ENCODE data around the gene NT5DC3. TPM values are rescaled to one million over a fixed set of nuclear protein-coding genes. Genes with fewer than 3 reads are reported as not detected.

NT5DC3 gene
- total RNA-seq, 1 donor from 2014 or later, result 6.6 TPM

DNA sequence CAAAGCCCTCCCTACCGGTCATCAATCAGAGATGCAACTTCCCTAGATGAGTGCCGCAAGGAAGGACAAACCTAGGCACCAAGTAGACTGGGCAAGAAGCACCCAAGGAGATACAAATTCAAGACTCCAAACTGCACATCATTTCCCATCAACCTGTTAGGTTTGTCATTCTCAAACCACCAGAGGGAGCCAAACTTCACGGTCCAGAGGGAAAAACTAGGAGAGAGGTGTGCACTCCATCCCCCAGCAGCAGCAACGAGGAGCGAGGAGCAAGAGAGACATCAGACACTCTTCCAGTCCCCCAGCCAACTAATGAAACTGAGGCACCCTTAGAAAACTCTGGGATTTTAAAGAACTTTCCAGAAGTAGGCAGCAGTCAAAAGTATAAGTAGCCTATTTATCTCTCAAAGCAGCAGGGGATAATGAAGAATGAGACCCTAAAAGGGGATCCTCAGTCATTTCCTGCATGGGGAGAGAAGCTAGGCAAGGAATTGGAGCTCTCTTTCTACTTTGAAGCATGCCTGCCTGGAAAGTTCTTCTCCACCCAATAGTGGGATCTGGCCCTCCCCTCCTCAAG lies 37.0 kb upstream of the NT5DC3 start:
- Histone ChIP-seq H3K4me3 (ENCODE audit: low read depth, low read length) (no peak overlapping the region), H3K36me3 (ENCODE audit: control insufficient read depth, insufficient read depth, low read length) (no peaks in the 10 kb centered on the region), H3K27me3 (ENCODE audit: control insufficient read depth, insufficient read depth, low read length) (no peaks in the 10 kb centered on the region)
- TF ChIP-seq, protein P1, sequence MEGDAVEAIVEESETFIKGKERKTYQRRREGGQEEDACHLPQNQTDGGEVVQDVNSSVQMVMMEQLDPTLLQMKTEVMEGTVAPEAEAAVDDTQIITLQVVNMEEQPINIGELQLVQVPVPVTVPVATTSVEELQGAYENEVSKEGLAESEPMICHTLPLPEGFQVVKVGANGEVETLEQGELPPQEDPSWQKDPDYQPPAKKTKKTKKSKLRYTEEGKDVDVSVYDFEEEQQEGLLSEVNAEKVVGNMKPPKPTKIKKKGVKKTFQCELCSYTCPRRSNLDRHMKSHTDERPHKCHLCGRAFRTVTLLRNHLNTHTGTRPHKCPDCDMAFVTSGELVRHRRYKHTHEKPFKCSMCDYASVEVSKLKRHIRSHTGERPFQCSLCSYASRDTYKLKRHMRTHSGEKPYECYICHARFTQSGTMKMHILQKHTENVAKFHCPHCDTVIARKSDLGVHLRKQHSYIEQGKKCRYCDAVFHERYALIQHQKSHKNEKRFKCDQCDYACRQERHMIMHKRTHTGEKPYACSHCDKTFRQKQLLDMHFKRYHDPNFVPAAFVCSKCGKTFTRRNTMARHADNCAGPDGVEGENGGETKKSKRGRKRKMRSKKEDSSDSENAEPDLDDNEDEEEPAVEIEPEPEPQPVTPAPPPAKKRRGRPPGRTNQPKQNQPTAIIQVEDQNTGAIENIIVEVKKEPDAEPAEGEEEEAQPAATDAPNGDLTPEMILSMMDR (IDR thresholded peaks at IDR 0.05; ENCODE audit: insufficient read depth, low read length, severe bottlenecking), result peak; percentile 83
- peak; percentile 73 for DNase-seq (ENCODE audit: low read depth)
- peak; percentile 95 for FAIRE-seq

DNA sequence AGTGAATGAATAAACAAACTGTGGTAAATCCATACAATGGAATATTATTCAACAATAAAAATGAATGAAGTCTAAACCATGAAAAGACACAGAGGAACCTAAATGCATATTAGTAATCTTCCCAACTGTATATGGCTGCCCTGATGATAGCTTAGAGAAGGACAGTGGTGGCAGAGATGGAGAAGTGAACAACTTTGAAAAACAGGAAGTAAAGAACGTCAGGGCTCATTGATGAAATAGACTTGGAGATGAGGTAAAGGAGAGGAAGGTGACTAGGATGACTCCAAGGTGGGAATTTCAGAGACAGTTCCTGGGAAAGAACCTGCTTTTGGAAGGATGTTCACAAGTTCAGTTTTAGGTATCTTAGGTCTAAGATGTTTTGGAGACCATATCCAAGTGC lies 36.3 kb upstream of the NT5DC3 start:
- FAIRE-seq (no peak), DNase-seq (ENCODE audit: low read depth) (no peak)
- TF ChIP-seq, protein P1 (IDR thresholded peaks at IDR 0.05; ENCODE audit: insufficient read depth, low read length, severe bottlenecking), result no peak
- Histone ChIP-seq H3K27me3 (ENCODE audit: control insufficient read depth, insufficient read depth, low read length) (no peaks in the 10 kb centered on the region), H3K36me3 (ENCODE audit: control insufficient read depth, insufficient read depth, low read length) (no peaks in the 10 kb centered on the region), H3K4me3 (ENCODE audit: low read depth, low read length) (no peak overlapping the region)

DNA sequence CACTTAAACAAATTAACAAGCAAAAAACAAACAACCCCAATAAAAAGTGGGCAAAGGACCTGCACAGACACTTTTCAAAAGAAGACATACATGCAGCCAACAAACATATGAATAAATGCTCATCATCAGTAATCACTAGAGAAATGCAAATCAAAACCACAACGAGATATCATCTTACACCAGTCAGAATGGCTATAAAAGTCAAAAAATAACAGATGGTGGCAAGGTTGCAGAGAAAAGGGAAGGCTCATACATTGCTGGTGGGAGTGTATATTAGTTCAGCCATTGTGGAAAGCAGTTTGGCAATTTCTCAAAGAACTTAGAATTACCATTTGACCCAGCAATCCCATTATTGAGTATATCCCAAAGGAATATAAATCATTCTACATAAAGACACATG lies 34.6 kb upstream of the NT5DC3 start:
- no peaks in the 10 kb centered on the region for H3K27me3 ChIP-seq (ENCODE audit: control insufficient read depth, insufficient read depth, low read length)
- no peak for FAIRE-seq
- no peak overlapping the region for H3K4me3 ChIP-seq (ENCODE audit: low read depth, low read length)
- DNase-seq (ENCODE audit: low read depth), result no peak
- no peaks in the 10 kb centered on the region for H3K36me3 ChIP-seq (ENCODE audit: control insufficient read depth, insufficient read depth, low read length)
- TF ChIP-seq, protein P1 (IDR thresholded peaks at IDR 0.05; ENCODE audit: insufficient read depth, low read length, severe bottlenecking), result no peak

DNA sequence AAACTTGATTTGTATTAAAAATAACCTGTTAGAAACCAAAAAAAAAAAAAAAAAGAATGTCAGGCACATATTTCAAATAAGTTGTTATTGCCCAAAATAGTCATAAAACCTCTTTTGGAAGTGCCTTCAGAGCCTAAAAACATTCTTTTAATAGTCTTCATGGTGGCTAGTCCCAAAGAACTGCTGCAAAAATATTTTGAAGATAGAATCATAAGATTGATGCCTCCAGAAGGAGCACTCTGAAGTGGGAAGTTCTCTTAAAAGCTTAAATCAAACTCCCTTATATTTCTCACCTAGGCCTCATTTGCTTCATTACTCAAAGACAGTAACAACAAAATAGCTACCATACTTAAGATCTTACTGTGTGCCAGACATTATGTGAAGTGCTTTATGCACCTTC lies 27.2 kb upstream of the NT5DC3 start:
- Histone ChIP-seq H3K36me3 (ENCODE audit: control insufficient read depth, insufficient read depth, low read length) (no peaks in the 10 kb centered on the region), H3K4me3 (ENCODE audit: low read depth, low read length) (no peak overlapping the region), H3K27me3 (ENCODE audit: control insufficient read depth, insufficient read depth, low read length) (no peaks in the 10 kb centered on the region)
- DNase-seq (ENCODE audit: low read depth), result no peak
- TF ChIP-seq, protein P1 (IDR thresholded peaks at IDR 0.05; ENCODE audit: insufficient read depth, low read length, severe bottlenecking), result no peak
- FAIRE-seq, result no peak

DNA sequence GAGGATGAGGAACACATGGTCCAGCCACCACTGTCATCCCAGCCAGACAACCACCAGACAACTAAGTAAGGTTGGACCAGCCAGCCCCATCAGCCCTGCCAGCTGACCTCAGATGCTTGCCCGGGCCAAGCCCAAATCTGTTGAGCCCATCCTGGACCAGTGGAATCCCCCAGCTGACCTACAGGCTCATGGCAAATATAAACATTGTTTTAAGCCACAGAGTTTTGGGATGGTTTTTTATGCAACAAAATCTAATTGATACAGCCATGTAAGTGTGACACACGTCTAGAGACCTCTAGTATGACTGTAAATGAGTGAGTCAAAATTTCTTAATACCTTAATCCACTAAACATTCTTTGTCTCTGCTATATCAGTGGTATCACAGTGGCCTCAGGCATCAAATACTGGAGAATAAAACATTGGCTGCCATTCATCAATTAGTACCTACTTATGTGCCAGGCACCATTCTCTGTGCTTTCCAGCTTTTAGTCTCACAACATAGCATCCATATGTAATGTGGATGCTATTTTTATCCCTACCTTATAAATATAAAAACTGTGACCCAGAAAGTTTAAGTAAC lies 24.2 kb upstream of the NT5DC3 start:
- H3K27me3 ChIP-seq (ENCODE audit: control insufficient read depth, insufficient read depth, low read length), result no peaks in the 10 kb centered on the region
- H3K4me3 ChIP-seq (ENCODE audit: low read depth, low read length), result no peak overlapping the region
- H3K36me3 ChIP-seq (ENCODE audit: control insufficient read depth, insufficient read depth, low read length), result no peaks in the 10 kb centered on the region
- FAIRE-seq (peak; percentile 47), DNase-seq (ENCODE audit: low read depth) (peak; percentile 82)
- TF ChIP-seq, protein P1 (IDR thresholded peaks at IDR 0.05; ENCODE audit: insufficient read depth, low read length, severe bottlenecking), result no peak

- Histone ChIP-seq H3K4me3 (ENCODE audit: low read depth, low read length) (no peak overlapping the region), H3K36me3 (ENCODE audit: control insufficient read depth, insufficient read depth, low read length) (no peaks in the 10 kb centered on the region), H3K27me3 (ENCODE audit: control insufficient read depth, insufficient read depth, low read length) (no peaks in the 10 kb centered on the region)
- FAIRE-seq (no peak), DNase-seq (ENCODE audit: low read depth) (no peak)
- TF ChIP-seq, protein P1 (IDR thresholded peaks at IDR 0.05; ENCODE audit: insufficient read depth, low read length, severe bottlenecking), result no peak
Observed at GRCh38 chr12:103864710-103865109, 23.7 kb upstream of the NT5DC3 start.
